ENCODE results near the gene ETHE1.

- TF ChIP-seq CTCF (IDR thresholded peaks at IDR 0.05) = no peak
- no peak for TF ChIP-seq MAX (CRISPR knock-in tag; IDR thresholded peaks at IDR 0.05)
- no peak for TF ChIP-seq USF2 (CRISPR knock-in tag; IDR thresholded peaks at IDR 0.05)
- no peak for TF ChIP-seq ZNF281 (CRISPR knock-in tag; IDR thresholded peaks at IDR 0.05)
- no peak for TF ChIP-seq HMGXB4 (CRISPR knock-in tag; IDR thresholded peaks at IDR 0.05)
- no peak for TF ChIP-seq NFYB (CRISPR knock-in tag; conservative IDR thresholded peaks at IDR 0.05; ENCODE audit: low read depth)
- TF ChIP-seq NR2C2 (CRISPR knock-in tag; IDR thresholded peaks at IDR 0.05) = no peak
- no peak for TF ChIP-seq ATF2 (CRISPR knock-in tag; IDR thresholded peaks at IDR 0.05; ENCODE audit: borderline replicate concordance, low read depth)
- no peak for TF ChIP-seq SP1 (CRISPR knock-in tag; conservative IDR thresholded peaks at IDR 0.05)
- TF ChIP-seq ETV6 (CRISPR knock-in tag; IDR thresholded peaks at IDR 0.05) = no peak
- no peak for TF ChIP-seq NR3C1 (CRISPR knock-in tag; conservative IDR thresholded peaks at IDR 0.05; ENCODE audit: low read depth)
These were observed 21.9 kb downstream of the ETHE1 start for GRCh38 chr19:43505186-43505456.

Data from WTC11 (cell line).